SH-SY5Y (cell line): ENCODE data around the gene CHD6.

Experiments used
- GATA2 ChIP-seq: IDR thresholded peaks from 2 replicates; pipeline ENCODE4 v1.6.1; 2011; ENCODE audit warnings: mild to moderate bottlenecking, low read depth, low read length
- GATA3 ChIP-seq: IDR thresholded peaks from 2 replicates; pipeline ENCODE4 v1.6.1; 2011; ENCODE audit warnings: low read depth, mild to moderate bottlenecking, low read length, moderate library complexity

CHD6 gene

GRCh38 chr20:41418739-41419293 is 199.4 kb downstream of the CHD6 start:
- TF ChIP-seq GATA2 (no peak), GATA3 (no peak)

- TF ChIP-seq GATA3 = no peak
- TF ChIP-seq GATA2 = no peak
Observed at GRCh38 chr20:41418031-41418430, 200.1 kb downstream of the CHD6 start.

- TF ChIP-seq GATA2 (no peak), GATA3 (no peak)
Observed at GRCh38 chr20:41415191-41415590, 203.0 kb downstream of the CHD6 start.

GRCh38 chr20:41413169-41413568 is 205.0 kb downstream of the CHD6 start:
- no peak for TF ChIP-seq GATA3
- no peak for TF ChIP-seq GATA2

GRCh38 chr20:41412324-41413120 is 205.7 kb downstream of the CHD6 start:
- TF ChIP-seq GATA3 (no peak), GATA2 (no peak)

DNA sequence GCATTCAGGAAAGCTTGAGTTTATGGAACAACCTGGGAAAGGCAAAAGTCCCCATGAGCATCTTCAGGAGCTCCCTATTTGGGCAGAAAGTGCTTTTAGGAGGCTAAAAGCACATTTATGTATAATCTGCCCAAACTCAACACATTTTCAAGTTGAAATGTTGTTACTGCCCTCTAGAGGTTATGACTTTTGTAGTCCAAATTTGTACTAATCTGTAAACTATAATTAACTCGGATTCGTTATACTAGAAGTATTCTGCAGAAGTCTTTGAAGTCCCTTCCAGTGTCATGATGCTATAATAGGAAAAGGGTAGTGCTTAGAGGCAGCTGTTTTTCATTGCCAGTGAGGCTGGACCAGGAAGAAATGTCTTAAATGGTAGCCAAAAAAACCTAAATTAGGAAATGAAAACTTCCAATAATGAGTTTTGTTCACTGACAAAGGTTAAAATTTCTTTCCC is 206.8 kb downstream of the CHD6 start:
- TF ChIP-seq GATA2 (no peak), GATA3 (no peak)

DNA sequence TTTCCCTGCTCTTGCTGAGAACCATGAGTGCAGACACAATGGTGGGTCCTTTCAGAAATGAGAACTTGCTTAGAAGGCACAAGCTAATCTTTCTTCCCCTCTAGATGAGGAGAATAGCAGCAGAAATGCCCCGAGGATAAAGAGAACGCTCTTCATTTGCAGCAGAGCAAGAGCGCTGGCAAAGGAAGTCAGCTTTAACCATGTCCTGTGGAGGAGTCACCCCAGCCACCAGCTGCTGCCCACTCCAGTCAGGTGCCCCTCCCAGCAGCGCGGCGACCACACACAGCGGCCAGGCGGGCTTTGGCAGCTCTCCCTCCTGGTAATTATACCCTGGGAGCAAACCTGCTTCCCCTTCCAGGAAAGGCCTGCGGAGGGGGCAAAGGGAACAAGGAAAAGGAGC is 209.2 kb downstream of the CHD6 start:
- TF ChIP-seq GATA3 = no peak
- no peak for TF ChIP-seq GATA2

GRCh38 chr20:41408156-41408794 is 209.9 kb downstream of the CHD6 start:
- no peak for TF ChIP-seq GATA2
- TF ChIP-seq GATA3 = no peak

GRCh38 chr20:41407607-41408006 is 210.6 kb downstream of the CHD6 start:
- TF ChIP-seq GATA3 = no peak
- no peak for TF ChIP-seq GATA2

DNA sequence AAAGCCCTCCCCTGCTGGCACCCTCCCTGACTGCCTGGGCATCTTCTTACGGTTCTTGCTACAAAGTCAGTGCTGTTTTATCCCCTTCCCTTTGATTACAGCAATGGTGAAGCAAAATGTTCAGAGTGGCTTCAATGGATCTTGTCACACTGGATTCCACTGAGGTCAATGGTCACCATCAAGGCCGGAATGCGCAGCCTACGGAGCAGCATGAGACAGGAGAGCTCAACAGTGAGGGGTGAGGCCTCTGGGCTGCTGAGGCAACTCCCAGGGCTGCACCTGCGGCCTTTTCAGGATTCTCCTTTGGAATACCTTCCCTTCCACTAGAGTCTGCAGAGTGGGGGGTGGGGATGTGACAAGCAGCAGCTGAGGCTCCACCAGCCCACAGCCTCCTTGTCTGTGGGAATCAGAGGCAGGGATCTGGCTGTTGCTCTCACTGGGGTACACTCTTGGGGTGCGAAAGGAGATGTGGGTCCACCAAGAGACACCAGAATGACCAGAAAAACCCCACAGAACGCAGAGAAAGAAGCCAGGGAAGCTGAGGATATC is 211.2 kb downstream of the CHD6 start:
- TF ChIP-seq GATA2 = no peak
- no peak for TF ChIP-seq GATA3

- TF ChIP-seq GATA2 (no peak), GATA3 (no peak)
Observed at GRCh38 chr20:41406353-41406752, 211.8 kb downstream of the CHD6 start.

- TF ChIP-seq GATA3 (no peak), GATA2 (no peak)
Observed at GRCh38 chr20:41405436-41405835, 212.7 kb downstream of the CHD6 start.

GRCh38 chr20:41403604-41404003 is 214.6 kb downstream of the CHD6 start:
- no peak for TF ChIP-seq GATA2
- no peak for TF ChIP-seq GATA3

GRCh38 chr20:41398408-41398807 is 219.8 kb downstream of the CHD6 start:
- no peak for TF ChIP-seq GATA2
- no peak for TF ChIP-seq GATA3

- TF ChIP-seq GATA3 = no peak
- TF ChIP-seq GATA2 = no peak
Observed at GRCh38 chr20:41395667-41396664, 222.2 kb downstream of the CHD6 start.
